B cell (primary cell): ENCODE results near the gene FAM118B. TPM values are rescaled to one million over a fixed set of nuclear protein-coding genes. Genes with fewer than 3 reads are reported as not detected.

ENCODE experiments used
- ATAC-seq: fragments of 200-7000 bp; cut with Tn5 transposase; one replicate; pipeline ENCODE4 v1.10.0; 2021; ENCODE audit warnings: low read depth, mild to moderate bottlenecking, moderate number of reproducible peaks, moderate library complexity
- CTCF ChIA-PET: fragments of 350-600 bp; sonication (Branson Sonifier 250); formaldehyde crosslinking; loops from one replicate; lab custom pipeline; 2021; ENCODE audit warnings: antibody characterized with exemption, inconsistent platforms; lab: Charles Lee
- POLR2A ChIA-PET: fragments of 350-600 bp; sonication (Branson Sonifier 250); formaldehyde crosslinking; loops from one replicate; lab custom pipeline; 2021; ENCODE audit warnings: antibody characterized with exemption; lab: Charles Lee
- DNase-seq: peaks from one replicate; pipeline ENCODE4 v3.0.0; 2013
- H2AFZ ChIP-seq: 2 replicates; pipeline ENCODE4 v1.6.1; 2012; ENCODE audit warnings: mild to moderate bottlenecking, low read depth, low read length; ENCODE audit not compliant: insufficient read depth, poor library complexity, severe bottlenecking
- H3K27ac ChIP-seq, 2 donors: 1 replicate in 1 of 2; 2 replicates in 1 of 2; pipeline ENCODE4 v1.5.1; 2012 to 2013; ENCODE audit warnings: low read length in 2 of 2, mild to moderate bottlenecking in 2 of 2, moderate library complexity in 1 of 2
- H3K27me3 ChIP-seq, 4 experiments: fragments of 200-600 bp in 1 of 4; sonication (generic) in 1 of 4; replicated peaks in 1 of 4; 1 replicate in 2 of 4; 2 replicates in 2 of 4; pipeline versions ENCODE4 v1.6.1 to v1.7.0; 2013 to 2016; ENCODE audit warnings: low read length in 3 of 4, mild to moderate bottlenecking in 2 of 4, mixed read lengths in 1 of 4, moderate library complexity in 1 of 4; ENCODE audit not compliant: insufficient read depth in 4 of 4, control insufficient read depth in 3 of 4; ENCODE audit errors: control extremely low read depth in 1 of 4
- H3K36me3 ChIP-seq, 2 experiments: replicated peaks in 1 of 2; 1 replicate in 1 of 2; 2 replicates in 1 of 2; pipeline versions ENCODE4 v1.6.1 to v1.7.1; 2013; ENCODE audit warnings: low read length in 1 of 2; ENCODE audit not compliant: insufficient read depth in 2 of 2, control insufficient read depth in 1 of 2; ENCODE audit errors: control extremely low read depth in 1 of 2, extremely low read depth in 1 of 2
- H3K4me1 ChIP-seq, 2 donors: fragments of 200-600 bp in 1 of 2; sonication (generic) in 1 of 2; 1 replicate in 1 of 2; 2 replicates in 1 of 2; pipeline versions ENCODE4 v1.5.1 to v1.6.1; 2013 to 2017; ENCODE audit warnings: low read length in 2 of 2; ENCODE audit not compliant: control insufficient read depth in 2 of 2, insufficient read depth in 2 of 2
- H3K4me2 ChIP-seq: replicated peaks from 2 replicates; pipeline ENCODE3; 2012; ENCODE audit warnings: mild to moderate bottlenecking, low read depth, low read length; ENCODE audit not compliant: poor library complexity, severe bottlenecking
- H3K4me3 ChIP-seq, 5 experiments: fragments of 200-600 bp in 1 of 5; sonication (generic) in 1 of 5; 1 replicate in 3 of 5; 2 replicates in 2 of 5; pipeline versions ENCODE4 v1.5.1 to v1.7.0; 2011 to 2016; ENCODE audit warnings: low read length in 4 of 5, mild to moderate bottlenecking in 4 of 5, low read depth in 2 of 5, control low read depth in 1 of 5, moderate library complexity in 1 of 5; ENCODE audit not compliant: insufficient read depth in 1 of 5; ENCODE audit errors: control extremely low read depth in 1 of 5, extremely low read depth in 1 of 5
- H3K79me2 ChIP-seq: fragments of 200-600 bp; sonication (generic); one replicate; pipeline ENCODE4 v1.6.0; 2016; ENCODE audit warnings: low read length; ENCODE audit not compliant: control insufficient read depth, insufficient read depth
- H3K9ac ChIP-seq: fragments of 200-600 bp; sonication (generic); 2 replicates; pipeline ENCODE4 v1.6.1; 2017; ENCODE audit warnings: mild to moderate bottlenecking, low read length, moderate library complexity
- H3K9me3 ChIP-seq, 3 donors: one replicate each; pipeline versions ENCODE4 v1.6.1 to v1.7.1; 2013; ENCODE audit warnings: low read length in 2 of 3; ENCODE audit not compliant: control insufficient read depth in 2 of 3, insufficient read depth in 1 of 3; ENCODE audit errors: control extremely low read depth in 1 of 3
- H4K20me1 ChIP-seq: 2 replicates; pipeline ENCODE4 v1.6.0; 2012; ENCODE audit warnings: mild to moderate bottlenecking, low read length; ENCODE audit not compliant: insufficient read depth, control insufficient read depth, poor library complexity, severe bottlenecking
- H3K27ac Mint-ChIP-seq: one replicate; pipeline ENCODE4 v1.8.0; 2021; ENCODE audit warnings: mixed read lengths
- H3K27me3 Mint-ChIP-seq: one replicate; pipeline ENCODE4 v1.8.0; 2021; ENCODE audit warnings: mixed read lengths
- H3K4me1 Mint-ChIP-seq: one replicate; pipeline ENCODE4 v1.8.0; 2021; ENCODE audit warnings: mixed read lengths
- H3K4me3 Mint-ChIP-seq: one replicate; pipeline ENCODE4 v1.8.0; 2021; ENCODE audit warnings: mixed read lengths
- H3K9me3 Mint-ChIP-seq: one replicate; pipeline ENCODE4 v1.8.0; 2022; ENCODE audit warnings: mixed read lengths; ENCODE audit not compliant: insufficient read depth
- CTCF ChIP-seq: fragments of 200-600 bp; IDR thresholded peaks from one replicate; pipeline ENCODE4 v1.8.0; 2022; ENCODE audit warnings: antibody characterized with exemption, mild to moderate bottlenecking
- EZH2 ChIP-seq: IDR thresholded peaks from 2 replicates; pipeline ENCODE4 v1.6.1; 2012; ENCODE audit warnings: borderline replicate concordance, low read depth, mild to moderate bottlenecking, moderate library complexity, low read length; ENCODE audit not compliant: insufficient read depth, poor library complexity, severe bottlenecking
- WGBS: methylation state at CpG from one replicate; pipeline ENCODE4 v1.1.5; 2013; ENCODE audit warnings: missing lambda C conversion rate; ENCODE audit not compliant: insufficient coverage; 5-methylcytosine and 5-hydroxymethylcytosine counted together
- intact Hi-C: fragments of 100-400 bp; cut with micrococcal nuclease; formaldehyde crosslinking; loops from one replicate; pipeline ENCODE4 v1.10.0; 2022
- polyA plus RNA-seq: library from polyadenylated mRNA; depleted of rRNA; stranded (reverse); fragments of >200 nt; gene quantifications from 2 replicates; pipeline ENCODE4 v1.2.3, GENCODE V29; 2012
- total RNA-seq, 2 donors: library from RNA; stranded (reverse); fragments of 120-200 nt in 1 of 2; gene quantifications; 1 replicate in 1 of 2; 2 replicates in 1 of 2; pipeline versions ENCODE4 v1.2.3 to v1.2.4, GENCODE V29; 2013 to 2022

The FAM118B gene
- total and polyA plus RNA-seq, 2 donors (not counting 1 experiment from before 2014, with no cell fraction given) = 7.3 to 14.1 TPM

- ChIA-PET POLR2A (no interaction called here), CTCF (interaction anchor here (5.1 kb wide), 1 partner anchor 271 kb away, joined by 29 read pairs; no protein-coding TSS in a partner anchor)
- Histone ChIP-seq H4K20me1 (no peaks in the 10 kb centered on the region), H2AFZ (no peak overlapping the region), H3K27ac (no peak overlapping the region), H3K4me3 (no peak overlapping the region), H3K4me1 (no peaks in the 10 kb centered on the region), H3K79me2 (no peaks in the 10 kb centered on the region), H3K9me3 (peaks cover 1 to 23% (median 4%) of the 10 kb centered on the region in 3 donors), H3K36me3 (peaks cover 18 to 73% of the 10 kb centered on the region in 2 experiments), H3K27me3 (no peaks in the 10 kb centered on the region), H3K9ac (no peak overlapping the region), H3K4me2 (no peak overlapping the region)
- no peak overlapping the region for H3K27ac Mint-ChIP-seq
- no peaks in the 10 kb centered on the region for H3K27me3 Mint-ChIP-seq
- peaks cover 4% of the 10 kb centered on the region for H3K4me1 Mint-ChIP-seq
- H3K4me3 Mint-ChIP-seq = no peak overlapping the region
- TF ChIP-seq CTCF (no peak), EZH2 (no peak)
- no peak for DNase-seq
- no peak for ATAC-seq
- intact Hi-C loops = no loop called here
- 100% methylated on average over 1 of the region's 3 CpGs for WGBS
- peaks cover 2% of the 10 kb centered on the region for H3K9me3 Mint-ChIP-seq
Measured at GRCh38 chr11:126195119-126195518, 16.5 kb upstream of the FAM118B start.

GRCh38 chr11:126197277-126197939, 14.2 kb upstream of the FAM118B start:
- no peak overlapping the region for H2AFZ ChIP-seq
- ATAC-seq (no peak), DNase-seq (no peak)
- no peaks in the 10 kb centered on the region for H4K20me1 ChIP-seq
- peaks cover 2% of the 10 kb centered on the region for H3K9me3 Mint-ChIP-seq
- no peaks in the 10 kb centered on the region for H3K4me1 Mint-ChIP-seq
- H3K27ac ChIP-seq = no peak overlapping the region
- H3K9me3 ChIP-seq = peaks cover 1 to 23% (median 4%) of the 10 kb centered on the region in 3 donors
- no peaks in the 10 kb centered on the region for H3K27me3 ChIP-seq
- H3K9ac ChIP-seq = no peak overlapping the region
- no peaks in the 10 kb centered on the region for H3K27me3 Mint-ChIP-seq
- H3K4me3 Mint-ChIP-seq = no peak overlapping the region
- H3K4me1 ChIP-seq = no peaks in the 10 kb centered on the region
- no peak overlapping the region for H3K4me3 ChIP-seq
- intact Hi-C loops = no loop called here
- H3K79me2 ChIP-seq = no peaks in the 10 kb centered on the region
- peaks cover 23 to 71% of the 10 kb centered on the region in 2 experiments for H3K36me3 ChIP-seq
- WGBS = 85% methylated on average over 5 of the region's 7 CpGs
- CTCF ChIA-PET = no interaction called here
- TF ChIP-seq CTCF (no peak), EZH2 (no peak)
- H3K27ac Mint-ChIP-seq = no peak overlapping the region
- POLR2A ChIA-PET = no interaction called here
- H3K4me2 ChIP-seq = no peak overlapping the region
